ENCODE results near the gene RORC. TPM values are rescaled to one million over a fixed set of nuclear protein-coding genes. Genes with fewer than 3 reads are reported as not detected.

Gene RORC
- total and polyA plus RNA-seq, 2 of the 8 experiments (the other 6 are each of a cell fraction or from before 2014, with no cell fraction given): 0.44 to 0.54 TPM

- Histone ChIP-seq H3K4me2 (ENCODE audit: insufficient read depth in 1 of 2, low read depth in 2 of 2, low read length in 2 of 2) (no peak overlapping the region), H3K23ac (ENCODE audit: insufficient read length) (no peak overlapping the region), H3K4me3 (ENCODE audit: extremely low read depth in 1 of 4, insufficient read depth in 2 of 4, low read depth in 3 of 4, low read length in 4 of 4) (no peak overlapping the region), H3K9me3 (ENCODE audit: insufficient read depth in 2 of 2, low read depth in 1 of 2, low read length in 1 of 2) (no peaks in the 10 kb centered on the region), H2AFZ (ENCODE audit: low read length) (no peak overlapping the region), H3K79me2 (ENCODE audit: control insufficient read depth in 1 of 2, insufficient read depth in 2 of 2, low read length in 2 of 2) (no peaks in the 10 kb centered on the region), H3K56ac (replicated peaks; ENCODE audit: insufficient read length, low read depth, low read length) (no peak overlapping the region), H2BK5ac (ENCODE audit: low read depth, low read length) (no peak overlapping the region), H3K4ac (replicated peaks; ENCODE audit: insufficient read length, low read depth, low read length) (no peak overlapping the region), H3K79me1 (ENCODE audit: low read depth, low read length) (no peaks in the 10 kb centered on the region), H3K4me1 (replicated peaks in 1 of 4; ENCODE audit: control insufficient read depth in 3 of 4, insufficient read depth in 4 of 4, low read length in 3 of 4) (peaks cover 0 to 1% (median 0%) of the 10 kb centered on the region in 4 experiments; a peak in 1 of 7 replicates), H3K36me3 (ENCODE audit: control insufficient read depth in 2 of 4, insufficient read depth in 4 of 4, low read length in 3 of 4) (no peaks in the 10 kb centered on the region), H3K27ac (ENCODE audit: low read depth, low read length) (no peak overlapping the region), H3K27me3 (replicated peaks in 1 of 4; ENCODE audit: control insufficient read depth in 3 of 4, extremely low read depth in 1 of 4, insufficient read depth in 3 of 4, low read length in 3 of 4) (no peaks in the 10 kb centered on the region), H2BK20ac (ENCODE audit: low read length) (no peak overlapping the region), H4K91ac (replicated peaks; ENCODE audit: insufficient read length, low read length) (no peak overlapping the region), H2BK15ac (ENCODE audit: low read length) (no peak overlapping the region), H4K20me1 (replicated peaks in 1 of 2; ENCODE audit: control insufficient read depth in 1 of 2, insufficient read depth in 2 of 2, low read length in 2 of 2) (no peaks in the 10 kb centered on the region), H3K9ac (replicated peaks in 1 of 4; ENCODE audit: extremely low read depth in 1 of 4, low read depth in 3 of 4, low read length in 3 of 4) (no peak overlapping the region), H4K8ac (ENCODE audit: extremely low read depth, insufficient read depth, low read length) (no peak overlapping the region; the same call in 1 of the 2 replicates), H3K18ac (ENCODE audit: extremely low read depth, low read length) (no peak overlapping the region), H3K14ac (ENCODE audit: insufficient read length) (no peak overlapping the region), H2BK12ac (ENCODE audit: low read depth, low read length) (no peak overlapping the region), H3K23me2 (ENCODE audit: low read depth, low read length) (no peaks in the 10 kb centered on the region; the same call in 1 of the 2 replicates), H4K5ac (ENCODE audit: insufficient read length, low read depth, low read length) (no peak overlapping the region), H2BK120ac (replicated peaks; ENCODE audit: low read depth, low read length) (no peak overlapping the region), H2AK5ac (ENCODE audit: low read depth, low read length) (no peak overlapping the region)
- ChIA-PET CTCF (ENCODE audit: partially characterized antibody) (interaction anchor here (1.1 to 1.6 kb wide), 3 partner anchors 8 to 153 kb away, joined by 3 to 5 read pairs (median 3); no protein-coding TSS in a partner anchor), POLR2A (ENCODE audit: partially characterized antibody) (no interaction called here)
- TF ChIP-seq RAD21 (IDR thresholded peaks at IDR 0.05 in 1 of 2, conservative IDR thresholded peaks at IDR 0.05 in 1 of 2; ENCODE audit: low read depth in 2 of 2, low read length in 2 of 2): no peak
- DNase-seq (ENCODE audit: low read depth in 1 of 2, low spot score in 2 of 2): no peak
- no peak for FAIRE-seq
- WGBS, 2 experiments (ENCODE audit: extremely low coverage in 1 of 2, insufficient coverage in 1 of 2, insufficient read length in 1 of 2, insufficient replicate concordance in 2 of 2, low coverage in 1 of 2, low lambda C conversion rate in 2 of 2, missing lambda C conversion rate in 1 of 2): 94% methylated on average over 8 of the region's 8 CpGs; no CpG with 5 or more reads in 1 of the 2 experiments
Observed at GRCh38 chr1:151814971-151815545, 16.5 kb downstream of the RORC start.

Data from H1 (cell line).